BLaER1 (cell line): Measurements from ENCODE around the gene ADPRHL1.

Source experiments
- H3K27ac ChIP-seq: shearing (Covaris generic); formaldehyde crosslinking; 2 replicates; pipeline ENCODE4 v1.8.1; 2022
- H3K27me3 ChIP-seq: shearing (Covaris generic); formaldehyde crosslinking; 2 replicates; pipeline ENCODE4 v1.8.1; 2022
- H3K36me3 ChIP-seq: shearing (Covaris generic); formaldehyde crosslinking; 2 replicates; pipeline ENCODE4 v1.8.1; 2022
- H3K4me1 ChIP-seq: shearing (Covaris generic); formaldehyde crosslinking; 2 replicates; pipeline ENCODE4 v1.8.1; 2022
- H3K4me2 ChIP-seq: shearing (Covaris generic); formaldehyde crosslinking; 2 replicates; pipeline ENCODE4 v1.8.1; 2022
- H3K4me3 ChIP-seq: shearing (Covaris generic); formaldehyde crosslinking; 2 replicates; pipeline ENCODE4 v1.8.1; 2022
- H3K9ac ChIP-seq: shearing (Covaris generic); formaldehyde crosslinking; 2 replicates; pipeline ENCODE4 v1.8.1; 2022
- H3K9me3 ChIP-seq: shearing (Covaris generic); formaldehyde crosslinking; 2 replicates; pipeline ENCODE4 v1.8.1; 2022
- H4K20me1 ChIP-seq: shearing (Covaris generic); formaldehyde crosslinking; 2 replicates; pipeline ENCODE4 v1.8.1; 2022
- Cebpa-rat ChIP-seq: shearing (Covaris generic); IDR thresholded peaks from 2 replicates; pipeline ENCODE4 v1.8.1; 2022

Gene ADPRHL1

GRCh38 chr13:113358653-113359190 is 94.6 kb downstream of the ADPRHL1 start:
- peaks cover 47% of the 10 kb centered on the region for H3K27me3 ChIP-seq
- H3K4me2 ChIP-seq, result no peak overlapping the region
- H3K27ac ChIP-seq, result no peak overlapping the region
- 0 out of 2 replicates have a peak, but pooled peaks cover 8% of the 10 kb centered on the region for H3K4me1 ChIP-seq
- no peak overlapping the region for H3K9ac ChIP-seq
- no peaks in the 10 kb centered on the region for H4K20me1 ChIP-seq
- TF ChIP-seq Cebpa-rat, result no peak
- no peaks in the 10 kb centered on the region for H3K36me3 ChIP-seq
- H3K9me3 ChIP-seq, result no peaks in the 10 kb centered on the region
- no peak overlapping the region for H3K4me3 ChIP-seq

- no peak overlapping the region for H3K9ac ChIP-seq
- no peaks in the 10 kb centered on the region for H3K4me1 ChIP-seq
- no peaks in the 10 kb centered on the region for H3K9me3 ChIP-seq
- H4K20me1 ChIP-seq, result no peaks in the 10 kb centered on the region
- H3K36me3 ChIP-seq, result no peaks in the 10 kb centered on the region
- H3K4me2 ChIP-seq, result no peak overlapping the region
- no peak overlapping the region for H3K27ac ChIP-seq
- H3K4me3 ChIP-seq, result no peak overlapping the region
- H3K27me3 ChIP-seq, result peaks cover 35% of the 10 kb centered on the region
- TF ChIP-seq Cebpa-rat, result no peak
Measured at GRCh38 chr13:113357529-113357928, 95.8 kb downstream of the ADPRHL1 start.

- Histone ChIP-seq H3K4me3 (no peak overlapping the region), H3K4me1 (no peaks in the 10 kb centered on the region), H3K4me2 (no peak overlapping the region), H3K36me3 (no peaks in the 10 kb centered on the region), H3K27me3 (peaks cover 26% of the 10 kb centered on the region), H3K9ac (no peak overlapping the region), H4K20me1 (no peaks in the 10 kb centered on the region), H3K9me3 (no peaks in the 10 kb centered on the region), H3K27ac (no peak overlapping the region)
- TF ChIP-seq Cebpa-rat, result no peak
Measured at GRCh38 chr13:113356596-113356995, 96.7 kb downstream of the ADPRHL1 start.

DNA sequence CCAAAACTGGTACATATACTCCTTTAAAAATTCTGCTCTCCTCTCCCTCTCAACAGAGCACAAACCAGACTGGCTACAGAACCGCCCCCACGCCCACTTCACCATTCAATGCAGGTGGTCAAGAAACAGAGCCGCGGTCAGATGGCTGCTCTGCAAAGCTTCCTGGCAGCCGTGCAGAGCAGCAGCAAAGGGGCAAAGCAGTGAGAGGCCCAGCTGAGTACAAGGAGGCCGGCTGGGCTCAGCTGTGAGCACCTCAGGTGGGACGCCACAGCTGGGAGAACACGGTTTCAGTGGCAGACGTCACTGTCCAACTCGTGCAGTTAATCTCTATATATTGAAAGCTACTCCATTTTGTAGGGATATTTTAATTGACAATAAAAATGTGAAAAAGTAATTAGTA is 97.7 kb downstream of the ADPRHL1 start:
- no peaks in the 10 kb centered on the region for H4K20me1 ChIP-seq
- H3K9ac ChIP-seq, result no peak overlapping the region
- H3K9me3 ChIP-seq, result no peaks in the 10 kb centered on the region
- H3K36me3 ChIP-seq, result no peaks in the 10 kb centered on the region
- H3K27ac ChIP-seq, result no peak overlapping the region
- TF ChIP-seq Cebpa-rat, result no peak
- no peak overlapping the region for H3K4me3 ChIP-seq
- no peak overlapping the region for H3K4me2 ChIP-seq
- H3K27me3 ChIP-seq, result peaks cover 16% of the 10 kb centered on the region; the same call in 1 of the 2 replicates
- no peaks in the 10 kb centered on the region for H3K4me1 ChIP-seq

GRCh38 chr13:113354831-113355610 is 98.3 kb downstream of the ADPRHL1 start:
- Histone ChIP-seq H3K4me2 (no peak overlapping the region), H3K27me3 (peaks cover 10% of the 10 kb centered on the region; the same call in 1 of the 2 replicates), H3K9me3 (no peaks in the 10 kb centered on the region), H3K36me3 (no peaks in the 10 kb centered on the region), H3K27ac (no peak overlapping the region), H4K20me1 (no peaks in the 10 kb centered on the region), H3K4me1 (no peaks in the 10 kb centered on the region), H3K4me3 (no peak overlapping the region), H3K9ac (no peak overlapping the region)
- TF ChIP-seq Cebpa-rat, result no peak

- H3K27me3 ChIP-seq, result no peaks in the 10 kb centered on the region
- peaks cover 6% of the 10 kb centered on the region for H3K9me3 ChIP-seq
- no peaks in the 10 kb centered on the region for H4K20me1 ChIP-seq
- H3K4me1 ChIP-seq, result no peaks in the 10 kb centered on the region
- H3K4me2 ChIP-seq, result no peak overlapping the region
- no peak overlapping the region for H3K27ac ChIP-seq
- no peak for TF ChIP-seq Cebpa-rat
- H3K4me3 ChIP-seq, result no peak overlapping the region
- H3K9ac ChIP-seq, result no peak overlapping the region
- H3K36me3 ChIP-seq, result peaks cover 8% of the 10 kb centered on the region; the same call in 1 of the 2 replicates
Measured at GRCh38 chr13:113353254-113353653, 100.0 kb downstream of the ADPRHL1 start.

DNA sequence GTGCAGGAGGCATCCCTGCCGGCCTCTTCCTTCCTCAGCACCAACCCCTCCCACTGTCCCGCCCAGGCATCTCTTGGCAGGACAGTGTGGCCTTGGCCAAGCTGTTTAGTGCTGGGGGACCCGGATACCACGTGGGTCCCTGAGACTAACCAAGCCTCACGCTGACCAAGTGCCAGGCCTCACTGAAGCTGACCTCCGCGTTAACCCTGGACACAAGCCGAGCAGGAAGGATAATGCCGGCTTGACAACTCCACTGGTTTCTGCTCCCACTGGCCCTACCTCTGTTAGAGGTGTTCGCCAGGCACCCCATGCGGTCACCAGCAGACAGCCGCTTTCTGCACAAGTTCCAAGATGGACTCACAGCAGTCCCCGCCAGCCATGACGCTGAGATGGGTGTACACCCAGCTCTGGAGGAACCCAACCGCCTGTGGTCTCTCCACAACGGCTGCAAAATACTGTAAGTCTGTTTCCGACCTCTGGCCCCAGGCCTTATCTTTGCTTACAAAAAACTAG is 101.7 kb downstream of the ADPRHL1 start:
- Histone ChIP-seq H3K9ac (no peak overlapping the region), H3K4me1 (no peaks in the 10 kb centered on the region), H3K27me3 (no peaks in the 10 kb centered on the region), H3K36me3 (peaks cover 8% of the 10 kb centered on the region; the same call in 1 of the 2 replicates), H3K4me2 (no peak overlapping the region), H4K20me1 (no peaks in the 10 kb centered on the region), H3K4me3 (no peak overlapping the region), H3K9me3 (peaks cover 19% of the 10 kb centered on the region), H3K27ac (no peak overlapping the region)
- TF ChIP-seq Cebpa-rat, result no peak

DNA sequence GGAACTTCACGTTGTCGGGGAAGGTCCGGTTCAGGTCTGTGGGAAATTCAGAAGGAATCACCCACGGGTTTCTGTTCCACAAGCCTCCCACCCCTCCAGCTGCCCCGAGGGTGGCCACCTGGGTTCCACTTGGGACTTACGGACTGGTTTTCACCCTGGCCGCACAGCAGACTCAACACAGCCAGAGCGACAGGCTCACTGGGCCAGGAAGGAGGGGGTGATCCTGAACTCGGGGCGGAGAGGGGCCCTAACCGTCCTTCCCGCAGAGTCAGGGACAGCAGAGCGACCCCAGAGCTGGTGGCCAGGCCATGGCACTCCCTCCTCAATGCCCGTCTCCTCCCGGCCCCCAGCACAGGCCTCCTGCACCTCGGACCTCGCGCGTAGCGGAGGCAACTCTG is 102.4 kb downstream of the ADPRHL1 start:
- no peak overlapping the region for H3K4me3 ChIP-seq
- peaks cover 8% of the 10 kb centered on the region; the same call in 1 of the 2 replicates for H3K36me3 ChIP-seq
- H3K27me3 ChIP-seq, result no peaks in the 10 kb centered on the region
- peaks cover 21% of the 10 kb centered on the region for H3K9me3 ChIP-seq
- H3K27ac ChIP-seq, result no peak overlapping the region
- no peaks in the 10 kb centered on the region for H3K4me1 ChIP-seq
- TF ChIP-seq Cebpa-rat, result no peak
- H4K20me1 ChIP-seq, result no peaks in the 10 kb centered on the region
- H3K9ac ChIP-seq, result no peak overlapping the region
- no peak overlapping the region for H3K4me2 ChIP-seq

GRCh38 chr13:113350065-113350937 is 103.0 kb downstream of the ADPRHL1 start:
- H3K36me3 ChIP-seq, result peaks cover 8% of the 10 kb centered on the region; the same call in 1 of the 2 replicates

More at GRCh38 chr13:113350065-113350937, 103.0 kb downstream of the ADPRHL1 start:
- H4K20me1 ChIP-seq, result no peaks in the 10 kb centered on the region
- no peak overlapping the region for H3K4me3 ChIP-seq
- no peaks in the 10 kb centered on the region for H3K4me1 ChIP-seq
- no peak overlapping the region for H3K27ac ChIP-seq
- no peak overlapping the region for H3K4me2 ChIP-seq
- no peak for TF ChIP-seq Cebpa-rat
- H3K9ac ChIP-seq, result no peak overlapping the region
- H3K27me3 ChIP-seq, result no peaks in the 10 kb centered on the region
- H3K9me3 ChIP-seq, result peaks cover 27% of the 10 kb centered on the region
